Panc1 (cell line): ENCODE results near the gene USO1. TPM values are rescaled to one million over a fixed set of nuclear protein-coding genes. Genes with fewer than 3 reads are reported as not detected.

Experiments used
- ATAC-seq: fragments of 200-7000 bp; cut with Tn5 transposase; 2 replicates; pipeline ENCODE4 v1.9.1; 2020; ENCODE audit warnings: mild to moderate bottlenecking, moderate library complexity
- BruUV-seq: library from RNA; stranded (reverse); fragments of 400-500 nt; replicated peaks from 2 replicates; lab custom pipeline; 2021; lab: Mats Ljungman, UMichigan
- CTCF ChIA-PET: fragments of 300-600 bp; sonication (Branson Sonifier 250); formaldehyde crosslinking; loops from one replicate; lab custom pipeline; 2022; ENCODE audit warnings: antibody characterized with exemption; lab: Charles Lee
- POLR2A ChIA-PET: fragments of 300-600 bp; sonication (Branson Sonifier 250); formaldehyde crosslinking; loops from one replicate; lab custom pipeline; 2022; ENCODE audit warnings: antibody characterized with exemption; lab: Charles Lee
- DNase-seq: peaks from one replicate; pipeline ENCODE4 v3.0.0-alpha.2; 2010; ENCODE audit warnings: low read depth, low spot score
- H3K27ac ChIP-seq: 2 replicates; pipeline ENCODE4 v1.5.1; 2011; ENCODE audit warnings: mild to moderate bottlenecking, low read length, inconsistent platforms
- H3K27me3 ChIP-seq: fragments of 200-500 bp; sonication (Bioruptor generic); 2 replicates; pipeline ENCODE4 v1.6.0; 2014; ENCODE audit warnings: low read length, inconsistent platforms; ENCODE audit not compliant: control insufficient read depth, insufficient read depth
- H3K36me3 ChIP-seq: fragments of 200-500 bp; sonication (Bioruptor generic); 2 replicates; pipeline ENCODE4 v1.5.1; 2014; ENCODE audit warnings: inconsistent platforms, mild to moderate bottlenecking, low read length, moderate library complexity; ENCODE audit not compliant: control insufficient read depth, insufficient read depth
- H3K4me1 ChIP-seq: 2 replicates; pipeline ENCODE4 v1.5.1; 2011; ENCODE audit warnings: inconsistent platforms, mild to moderate bottlenecking, low read length, moderate library complexity; ENCODE audit not compliant: control insufficient read depth, insufficient read depth
- H3K4me3 ChIP-seq, 2 experiments: 2 replicates each; pipeline ENCODE4 v1.5.1; 2011 to 2012; ENCODE audit warnings: low read depth in 2 of 2, low read length in 2 of 2, mild to moderate bottlenecking in 2 of 2, inconsistent platforms in 1 of 2, moderate library complexity in 1 of 2
- H3K9me3 ChIP-seq: fragments of 200-500 bp; sonication (Bioruptor generic); 2 replicates; pipeline ENCODE4 v1.5.1; 2014; ENCODE audit warnings: low read depth, mild to moderate bottlenecking, inconsistent platforms, low read length, moderate library complexity; ENCODE audit not compliant: control insufficient read depth, insufficient read depth
- CTCF ChIP-seq: fragments of 450-650 bp; IDR thresholded peaks from 2 replicates; pipeline ENCODE4 v1.5.1; 2017; ENCODE audit warnings: mild to moderate bottlenecking
- POLR2AphosphoS5 ChIP-seq: IDR thresholded peaks from 2 replicates; pipeline ENCODE4 v1.6.1; 2012; ENCODE audit warnings: mild to moderate bottlenecking, low read depth, low read length, moderate library complexity
- REST ChIP-seq, 2 experiments: IDR thresholded peaks; 2 replicates each; pipeline ENCODE4 v1.6.1; 2011 to 2012; ENCODE audit warnings: low read depth in 2 of 2, control low read depth in 1 of 2, low read length in 1 of 2, mild to moderate bottlenecking in 1 of 2, moderate library complexity in 1 of 2; ENCODE audit not compliant: insufficient read depth in 1 of 2
- SIN3A ChIP-seq: IDR thresholded peaks from 2 replicates; pipeline ENCODE4 v1.6.1; 2012; ENCODE audit warnings: low read depth, mild to moderate bottlenecking, low read length, moderate library complexity, borderline replicate concordance; ENCODE audit not compliant: insufficient read depth
- TCF7L2 ChIP-seq: IDR thresholded peaks from 2 replicates; pipeline ENCODE4 v1.6.1; 2011; ENCODE audit warnings: mild to moderate bottlenecking, low read depth, low read length, inconsistent platforms
- in situ Hi-C: cut with HindIII; loops from 2 replicates; pipeline ENCODE4 v1.10.0; 2016; ENCODE audit warnings: low sequenced_read_pairs, low pct_unique_long_range_greater_than_20kb
- intact Hi-C: fragments of 100-400 bp; cut with micrococcal nuclease; formaldehyde crosslinking; loops from one replicate; pipeline ENCODE4 v1.10.0; 2022; ENCODE audit not compliant: unreplicated experiment
- total RNA-seq: library from RNA; stranded (reverse); gene quantifications from one replicate; pipeline ENCODE4 v1.2.1, GENCODE V29; 2021; ENCODE audit not compliant: unreplicated experiment

The USO1 gene
- total RNA-seq, 1 experiment from 2014 or later: 50.0 TPM

- Histone ChIP-seq H3K36me3 (no peaks in the 10 kb centered on the region), H3K9me3 (no peaks in the 10 kb centered on the region), H3K27ac (no peak overlapping the region), H3K27me3 (no peaks in the 10 kb centered on the region), H3K4me3 (no peak overlapping the region), H3K4me1 (no peaks in the 10 kb centered on the region)
- intact Hi-C loops (no loop called here), in situ Hi-C loops (no loop called here)
- no peak for DNase-seq
- CTCF ChIA-PET: no interaction called here
- ATAC-seq: no peak
- no TSS peak for BruUV-seq
- no peak for TF ChIP-seq POLR2AphosphoS5
- no peak for TF ChIP-seq CTCF
- no peak for TF ChIP-seq REST (IDR thresholded peaks at IDR 0.05; ENCODE audit: insufficient read depth in 1 of 2, low read depth in 2 of 2, low read length in 1 of 2)
- no peak for TF ChIP-seq SIN3A
- TF ChIP-seq TCF7L2: no peak
- POLR2A ChIA-PET: no interaction called here
Observed at GRCh38 chr4:75834095-75834771, 109.9 kb downstream of the USO1 start.

- DNase-seq (no peak), ATAC-seq (no peak)
- H3K9me3 ChIP-seq: no peaks in the 10 kb centered on the region
- H3K4me1 ChIP-seq: no peaks in the 10 kb centered on the region
- TF ChIP-seq REST (IDR thresholded peaks at IDR 0.05; ENCODE audit: insufficient read depth in 1 of 2, low read depth in 2 of 2, low read length in 1 of 2): no peak
- no peak for TF ChIP-seq CTCF
- no peak for TF ChIP-seq TCF7L2
- TF ChIP-seq SIN3A: no peak
- no peak for TF ChIP-seq POLR2AphosphoS5
- POLR2A ChIA-PET: no interaction called here
- BruUV-seq: no TSS peak
- H3K4me3 ChIP-seq: no peak overlapping the region
- in situ Hi-C loops (no loop called here), intact Hi-C loops (no loop called here)
- no peaks in the 10 kb centered on the region for H3K36me3 ChIP-seq
- no peak overlapping the region for H3K27ac ChIP-seq
- CTCF ChIA-PET: no interaction called here
- H3K27me3 ChIP-seq: no peaks in the 10 kb centered on the region
Observed at GRCh38 chr4:75834772-75835154, 110.4 kb downstream of the USO1 start.
